HCT116 (cell line): ENCODE data around the gene NLN. TPM values are rescaled to one million over a fixed set of nuclear protein-coding genes. Genes with fewer than 3 reads are reported as not detected.

Source experiments
- ATAC-seq: fragments of 200-7000 bp; cut with Tn5 transposase; 2 replicates; pipeline ENCODE4 v1.9.1; 2020; ENCODE audit warnings: mild to moderate bottlenecking, moderate library complexity
- BruUV-seq: library from RNA; stranded (reverse); fragments of 400-500 nt; replicated peaks from 2 replicates; lab custom pipeline; 2021; lab: Mats Ljungman, UMichigan
- CTCF ChIA-PET: fragments of 300-600 bp; sonication (Branson Sonifier 250); formaldehyde crosslinking; loops from one replicate; lab custom pipeline; 2021; ENCODE audit warnings: antibody characterized with exemption; lab: Charles Lee
- POLR2A ChIA-PET: fragments of 300-600, 350-600 bp; sonication (Branson Sonifier 250); formaldehyde crosslinking; loops from one replicate; lab custom pipeline; 2021; ENCODE audit warnings: antibody characterized with exemption; lab: Charles Lee
- RAD21 ChIA-PET, 2 experiments: fragments of 300-600 bp; sonication (Branson Sonifier 250); formaldehyde crosslinking; loops; one replicate each; lab custom pipeline; 2023; ENCODE audit warnings: low total read pairs in 2 of 2; ENCODE audit not compliant: uncharacterized antibody in 2 of 2, unreplicated experiment in 2 of 2, low non-redundant PET in 1 of 2; lab: Charles Lee
- DNase-seq: peaks from one replicate; pipeline ENCODE4 v3.0.0-alpha.2; 2010; ENCODE audit warnings: low read depth, low spot score
- H2AFZ ChIP-seq: fragments of 200-600 bp; shearing (Covaris generic), sonication (generic); 2 replicates; pipeline ENCODE4 v1.6.1; 2017; ENCODE audit warnings: low read depth, mixed run types, mixed read lengths, antibody characterized with exemption, low read length; ENCODE audit not compliant: poor library complexity, severe bottlenecking
- H3K27ac ChIP-seq: 2 replicates; pipeline ENCODE4 v1.5.1; 2012; ENCODE audit warnings: low read depth, low read length
- H3K27me3 ChIP-seq: fragments of 200-600 bp; sonication (generic); 2 replicates; pipeline ENCODE4 v1.6.1; 2016; ENCODE audit warnings: mixed run types, low read length, mixed read lengths; ENCODE audit not compliant: insufficient read depth
- H3K36me3 ChIP-seq, 2 experiments: fragments of 200-500 bp in 1 of 2; fragments of 200-600 bp in 1 of 2; sonication (Bioruptor generic) in 1 of 2; sonication (generic) in 1 of 2; 2 replicates each; pipeline versions ENCODE4 v1.5.1 to v1.6.1; 2014 to 2016; ENCODE audit warnings: low read length in 2 of 2, inconsistent platforms in 1 of 2, mixed read lengths in 1 of 2, mixed run types in 1 of 2; ENCODE audit not compliant: insufficient read depth in 2 of 2, control insufficient read depth in 1 of 2
- H3K4me1 ChIP-seq, 2 experiments: fragments of 200-600 bp in 1 of 2; sonication (generic) in 1 of 2; 2 replicates each; pipeline versions ENCODE4 v1.5.1 to v1.6.1; 2012 to 2017; ENCODE audit warnings: low read length in 2 of 2, inconsistent platforms in 1 of 2, mild to moderate bottlenecking in 1 of 2, mixed read lengths in 1 of 2, mixed run types in 1 of 2, moderate library complexity in 1 of 2; ENCODE audit not compliant: insufficient read depth in 2 of 2, control insufficient read depth in 1 of 2
- H3K4me2 ChIP-seq: fragments of 200-600 bp; sonication (generic); 2 replicates; pipeline ENCODE4 v1.6.1; 2017; ENCODE audit warnings: mixed run types, low read length, mixed read lengths
- H3K4me3 ChIP-seq, 2 experiments: fragments of 200-600 bp in 1 of 2; sonication (generic) in 1 of 2; replicated peaks in 1 of 2; 2 replicates each; pipeline ENCODE4 v1.5.1; 2011 to 2016; ENCODE audit warnings: low read length in 2 of 2, control low read depth in 1 of 2, low read depth in 1 of 2, mild to moderate bottlenecking in 1 of 2, mixed read lengths in 1 of 2, mixed run types in 1 of 2
- H3K79me2 ChIP-seq: fragments of 200-600 bp; sonication (generic); 2 replicates; pipeline ENCODE4 v1.6.1; 2017; ENCODE audit warnings: mild to moderate bottlenecking, mixed run types, low read length, moderate library complexity, mixed read lengths; ENCODE audit not compliant: insufficient read depth
- H3K9ac ChIP-seq: fragments of 200-600 bp; sonication (generic); 2 replicates; pipeline ENCODE4 v1.6.1; 2016; ENCODE audit warnings: low read length, mixed read lengths
- H3K9me2 ChIP-seq: fragments of 200-600 bp; sonication (generic), shearing (Covaris generic); 2 replicates; pipeline ENCODE4 v1.6.1; 2017; ENCODE audit warnings: mixed run types, mild to moderate bottlenecking, moderate library complexity; ENCODE audit not compliant: insufficient read depth
- H3K9me3 ChIP-seq, 2 experiments: fragments of 200-500 bp in 1 of 2; fragments of 200-600 bp in 1 of 2; sonication (Bioruptor generic) in 1 of 2; sonication (generic) in 1 of 2; 2 replicates each; pipeline ENCODE4 v1.6.1; 2014 to 2017; ENCODE audit warnings: low read length in 2 of 2, mixed read lengths in 2 of 2, inconsistent platforms in 1 of 2, low read depth in 1 of 2, mild to moderate bottlenecking in 1 of 2, mixed run types in 1 of 2, moderate library complexity in 1 of 2; ENCODE audit not compliant: control insufficient read depth in 1 of 2, insufficient read depth in 1 of 2
- H4K20me1 ChIP-seq: fragments of 200-600 bp; sonication (generic), shearing (Covaris generic); 2 replicates; pipeline ENCODE4 v1.6.1; 2017; ENCODE audit warnings: mixed run types, mild to moderate bottlenecking, moderate library complexity; ENCODE audit not compliant: insufficient read depth
- ATF3 ChIP-seq: IDR thresholded peaks from 2 replicates; pipeline ENCODE4 v1.6.1; 2012
- CEBPB ChIP-seq: IDR thresholded peaks from 2 replicates; pipeline ENCODE4 v1.6.1; 2012; ENCODE audit warnings: low read depth
- CTCF ChIP-seq, 3 experiments: fragments of 200-600 bp in 1 of 3; sonication (generic) in 1 of 3; IDR thresholded peaks in 2 of 3; conservative IDR thresholded peaks in 1 of 3; 2 replicates each; pipeline ENCODE4 v1.5.1; 2012 to 2017; ENCODE audit warnings: low read depth in 2 of 3, low read length in 2 of 3, antibody characterized with exemption in 1 of 3, borderline replicate concordance in 1 of 3, control low read depth in 1 of 3, mild to moderate bottlenecking in 1 of 3, mixed read lengths in 1 of 3, mixed run types in 1 of 3, moderate library complexity in 1 of 3; ENCODE audit not compliant: insufficient read depth in 1 of 3
- EGR1 ChIP-seq: IDR thresholded peaks from 2 replicates; pipeline ENCODE4 v1.6.1; 2012; ENCODE audit warnings: low read depth
- ELF1 ChIP-seq: IDR thresholded peaks from 2 replicates; pipeline ENCODE4 v1.6.1; 2012; ENCODE audit warnings: low read depth, borderline replicate concordance
- EZH2 ChIP-seq: fragments of 200-600 bp; sonication (generic); IDR thresholded peaks from 2 replicates; pipeline ENCODE4 v1.6.1; 2017; ENCODE audit warnings: antibody characterized with exemption, mixed run types
- FOSL1 ChIP-seq: IDR thresholded peaks from 2 replicates; pipeline ENCODE4 v1.6.1; 2012; ENCODE audit warnings: low read depth
- MAX ChIP-seq: IDR thresholded peaks from 2 replicates; pipeline ENCODE4 v1.6.1; 2012
- POLR2AphosphoS5 ChIP-seq: IDR thresholded peaks from 2 replicates; pipeline ENCODE4 v1.6.1; 2011; ENCODE audit warnings: mild to moderate bottlenecking, low read depth, low read length, moderate library complexity
- RAD21 ChIP-seq: IDR thresholded peaks from 2 replicates; pipeline ENCODE4 v1.6.1; 2012; ENCODE audit warnings: low read depth, mild to moderate bottlenecking
- REST ChIP-seq: IDR thresholded peaks from 2 replicates; pipeline ENCODE4 v1.6.1; 2012; ENCODE audit warnings: low read depth
- SIN3A ChIP-seq: IDR thresholded peaks from 2 replicates; pipeline ENCODE4 v1.6.1; 2012; ENCODE audit warnings: low read depth
- SP1 ChIP-seq: IDR thresholded peaks from 2 replicates; pipeline ENCODE4 v1.6.1; 2012; ENCODE audit warnings: low read depth
- SRF ChIP-seq: IDR thresholded peaks from 2 replicates; pipeline ENCODE4 v1.6.1; 2012; ENCODE audit warnings: low read depth
- TCF7L2 ChIP-seq: IDR thresholded peaks from 2 replicates; pipeline ENCODE4 v1.7.0; 2011; ENCODE audit warnings: borderline replicate concordance, inconsistent platforms; ENCODE audit not compliant: insufficient read depth, insufficient read length; ENCODE audit errors: extremely low read depth
- YY1 ChIP-seq: IDR thresholded peaks from 2 replicates; pipeline ENCODE4 v1.6.1; 2011; ENCODE audit warnings: low read length, low read depth, moderate library complexity, mild to moderate bottlenecking; ENCODE audit not compliant: insufficient replicate concordance; ENCODE audit errors: extremely low read depth
- ZNF274 ChIP-seq: fragments of 200-500 bp; sonication (Bioruptor generic); IDR thresholded peaks from 2 replicates; pipeline ENCODE4 v1.6.1; 2014; ENCODE audit warnings: mild to moderate bottlenecking, low read depth, low read length, inconsistent platforms
- intact Hi-C: fragments of 100-400 bp; cut with micrococcal nuclease; formaldehyde crosslinking; loops from 2 replicates; pipeline ENCODE4 v1.10.0; 2022
- total RNA-seq: library from RNA; stranded (reverse); gene quantifications from one replicate; pipeline ENCODE4 v1.2.1, GENCODE V29; 2021; ENCODE audit not compliant: unreplicated experiment

Gene NLN
- total RNA-seq, 1 experiment from 2014 or later = 67.6 TPM

DNA sequence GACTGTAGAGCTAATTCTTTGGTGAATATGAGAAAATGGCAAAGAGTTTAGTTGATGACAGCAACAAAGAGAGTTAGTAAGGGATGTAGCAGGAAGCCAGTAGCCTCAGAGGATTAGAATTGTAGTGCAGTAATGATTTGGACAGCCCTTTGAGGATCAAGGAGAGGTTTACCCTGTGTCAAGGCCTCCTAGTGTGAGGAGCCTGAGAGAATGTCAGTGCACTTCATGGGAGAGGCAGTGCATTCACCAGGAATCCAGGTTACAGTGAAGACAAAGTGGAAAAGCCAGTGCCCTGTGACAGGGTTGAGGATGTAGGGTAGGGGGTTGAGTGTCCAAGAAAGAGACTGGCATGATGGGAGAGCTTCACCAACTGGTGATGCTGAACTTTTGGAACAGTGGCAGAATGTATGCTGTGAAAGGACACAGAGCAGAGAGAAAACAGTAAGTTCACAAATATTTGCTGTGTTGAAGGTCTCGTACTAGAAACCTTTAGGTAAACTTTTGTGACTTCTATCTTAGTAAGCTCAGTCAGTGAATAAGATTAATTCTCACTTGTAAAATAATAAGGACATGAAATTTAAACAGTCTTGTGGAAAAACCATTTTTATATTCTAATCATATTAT is 27.3 kb downstream of the NLN start:
- H3K27ac ChIP-seq = no peak overlapping the region
- no peaks in the 10 kb centered on the region for H3K36me3 ChIP-seq
- ATAC-seq = no peak

More for the DNA sequence above, 27.3 kb downstream of the NLN start:
- no peaks in the 10 kb centered on the region for H3K27me3 ChIP-seq
- H4K20me1 ChIP-seq = no peaks in the 10 kb centered on the region; the same call in 1 of the 2 replicates
- no peak for DNase-seq
- no peak overlapping the region for H2AFZ ChIP-seq
- CTCF ChIA-PET = no interaction called here
- intact Hi-C loops = loop anchor here (10.0 kb wide), 2 partner anchors 115 to 245 kb away; no protein-coding TSS in a partner anchor
- H3K4me2 ChIP-seq = no peak overlapping the region
- RAD21 ChIA-PET = no interaction called here
- no peaks in the 10 kb centered on the region for H3K9me2 ChIP-seq
- POLR2A ChIA-PET = no interaction called here
- H3K9me3 ChIP-seq = no peaks in the 10 kb centered on the region
- H3K4me3 ChIP-seq = no peak overlapping the region
- peaks cover 51% of the 10 kb centered on the region for H3K79me2 ChIP-seq
- H3K9ac ChIP-seq = no peak overlapping the region
- TF ChIP-seq POLR2AphosphoS5 (no peak), FOSL1 (no peak), SRF (no peak), SIN3A (no peak), CEBPB (no peak), RAD21 (no peak), YY1 (no peak), CTCF (IDR thresholded peaks at IDR 0.05 in 2 of 3, conservative IDR thresholded peaks at IDR 0.05 in 1 of 3; ENCODE audit: borderline replicate concordance in 1 of 3, insufficient read depth in 1 of 3, low read depth in 2 of 3, low read length in 2 of 3) (no peak), ZNF274 (no peak), ELF1 (no peak), ATF3 (no peak), SP1 (no peak), EZH2 (no peak), MAX (no peak), TCF7L2 (no peak), EGR1 (no peak), REST (no peak)
- H3K4me1 ChIP-seq = no peaks in the 10 kb centered on the region
- BruUV-seq = no TSS peak
